CD4-positive, alpha-beta memory T cell (primary cell): ENCODE measurements around the gene TMEM134. TPM values are rescaled to one million over a fixed set of nuclear protein-coding genes. Genes with fewer than 3 reads are reported as not detected.

Experiments
- CTCF ChIA-PET: fragments of 350-600 bp; sonication (Branson Sonifier 250); formaldehyde crosslinking; loops from one replicate; lab custom pipeline; 2021; ENCODE audit warnings: inconsistent platforms; ENCODE audit not compliant: partially characterized antibody; lab: Charles Lee
- POLR2A ChIA-PET: fragments of 350-600 bp; sonication (Branson Sonifier 250); formaldehyde crosslinking; loops from one replicate; lab custom pipeline; 2021; ENCODE audit not compliant: partially characterized antibody; lab: Charles Lee
- DNase-seq, 5 donors: peaks; one replicate each; pipeline versions ENCODE4 v3.0.0 to v3.0.0-alpha.2; 2020 to 2022; ENCODE audit warnings: mixed read lengths in 1 of 5
- H3K27ac ChIP-seq: one replicate; pipeline ENCODE4 v1.7.0; 2013; ENCODE audit warnings: low read depth, low read length
- H3K27me3 ChIP-seq: 2 replicates; pipeline ENCODE4 v1.7.0; 2013; ENCODE audit warnings: mild to moderate bottlenecking, low read length, moderate library complexity; ENCODE audit not compliant: insufficient read depth
- H3K36me3 ChIP-seq: 2 replicates; pipeline ENCODE4 v1.7.0; 2013; ENCODE audit warnings: mild to moderate bottlenecking, low read length, moderate library complexity; ENCODE audit not compliant: insufficient read depth
- H3K4me1 ChIP-seq: 2 replicates; pipeline ENCODE4 v1.7.0; 2013; ENCODE audit warnings: mild to moderate bottlenecking, low read length, moderate library complexity; ENCODE audit not compliant: insufficient read depth
- H3K4me3 ChIP-seq, 2 donors: one replicate each; pipeline ENCODE4 v1.7.0; 2013; ENCODE audit warnings: low read length in 2 of 2, mild to moderate bottlenecking in 1 of 2
- H3K9me3 ChIP-seq, 2 donors: one replicate each; pipeline ENCODE4 v1.7.0; 2013; ENCODE audit warnings: low read length in 2 of 2, control low read depth in 1 of 2; ENCODE audit not compliant: control insufficient read depth in 1 of 2
- H3K27ac Mint-ChIP-seq, 7 donors: one replicate each; pipeline ENCODE4 v1.8.0; 2020 to 2021; ENCODE audit warnings: mixed read lengths in 7 of 7, mild to moderate bottlenecking in 6 of 7, inconsistent platforms in 3 of 7, moderate library complexity in 3 of 7
- H3K27me3 Mint-ChIP-seq, 2 donors: one replicate each; pipeline ENCODE4 v1.8.0; 2020 to 2021; ENCODE audit warnings: mixed read lengths in 2 of 2
- H3K36me3 Mint-ChIP-seq, 2 donors: one replicate each; pipeline ENCODE4 v1.8.0; 2020 to 2021; ENCODE audit warnings: mixed read lengths in 2 of 2, inconsistent platforms in 1 of 2, mild to moderate bottlenecking in 1 of 2
- H3K4me1 Mint-ChIP-seq, 4 donors: one replicate each; pipeline ENCODE4 v1.8.0; 2020 to 2021; ENCODE audit warnings: mixed read lengths in 4 of 4, mild to moderate bottlenecking in 1 of 4
- H3K4me3 Mint-ChIP-seq, 8 donors: one replicate each; pipeline ENCODE4 v1.8.0; 2020 to 2021; ENCODE audit warnings: mixed read lengths in 8 of 8, mild to moderate bottlenecking in 7 of 8, moderate library complexity in 6 of 8, inconsistent platforms in 3 of 8
- H3K9me3 Mint-ChIP-seq, 8 donors: one replicate each; pipeline ENCODE4 v1.8.0; 2020 to 2021; ENCODE audit warnings: mixed read lengths in 8 of 8, mild to moderate bottlenecking in 5 of 8, inconsistent platforms in 3 of 8, moderate library complexity in 1 of 8
- intact Hi-C: fragments of 100-400 bp; cut with micrococcal nuclease; formaldehyde crosslinking; loops from one replicate; pipeline ENCODE4 v1.15.1; 2023
- polyA plus RNA-seq, 2 donors: library from polyadenylated mRNA; unstranded; fragments of 300-500 nt; fragmentation: Illumina TruSeq; gene quantifications; one replicate each; pipeline ENCODE4 v1.2.3, GENCODE V29; 2021
- total RNA-seq, 2 experiments: library from RNA; stranded (reverse); gene quantifications; one replicate each; pipeline ENCODE4 v1.2.3, GENCODE V29; 2021

The TMEM134 gene
- total and polyA plus RNA-seq, 4 experiments from 2014 or later, result 90.1 to 162 (median 126) TPM

GRCh38 chr11:67420147-67420645, 48.9 kb downstream of the TMEM134 start:
- Histone ChIP-seq H3K4me3 (peak overlapping the region in 1 of 2 donors; percentile 69), H3K27me3 (no peaks in the 10 kb centered on the region), H3K4me1 (peaks cover 56% of the 10 kb centered on the region), H3K9me3 (no peaks in the 10 kb centered on the region), H3K27ac (peak overlapping the region; percentile 66), H3K36me3 (no peaks in the 10 kb centered on the region)
- intact Hi-C loops, result no loop called here
- Mint-ChIP-seq H3K36me3 (no peaks in the 10 kb centered on the region), H3K9me3 (no peaks in the 10 kb centered on the region), H3K4me3 (peak overlapping the region; percentile 82 to 88 (median 86)), H3K27ac (peak overlapping the region; percentile 52 to 92 (median 88)), H3K4me1 (peaks cover 29 to 65% (median 48%) of the 10 kb centered on the region in 4 donors), H3K27me3 (no peaks in the 10 kb centered on the region)
- POLR2A ChIA-PET, result interaction anchor here (0.5 to 31.8 kb wide), 17 partner anchors 8 to 85 kb away, joined by 3 to 2262 read pairs (median 6); partner anchors contain the start of genes AIP, CORO1B, PITPNM1 and POLD4
- CTCF ChIA-PET, result interaction anchor here (1.3 to 6.4 kb wide), 4 partner anchors 13 to 48 kb away, joined by 3 to 63 read pairs (median 6); partner anchors contain the start of genes PPP1CA, TBC1D10C and TMEM134
- no peak for DNase-seq

- intact Hi-C loops, result no loop called here
- Histone ChIP-seq H3K9me3 (no peaks in the 10 kb centered on the region), H3K36me3 (no peaks in the 10 kb centered on the region), H3K4me1 (peaks cover 63% of the 10 kb centered on the region), H3K27ac (peak overlapping the region; percentile 32), H3K27me3 (no peaks in the 10 kb centered on the region), H3K4me3 (peak overlapping the region in 1 of 2 donors; percentile 24)
- Mint-ChIP-seq H3K36me3 (no peaks in the 10 kb centered on the region), H3K4me1 (peaks cover 29 to 65% (median 48%) of the 10 kb centered on the region in 4 donors), H3K4me3 (peak overlapping the region; percentile 48 to 88 (median 86)), H3K9me3 (no peaks in the 10 kb centered on the region), H3K27ac (peak overlapping the region; percentile 52 to 92 (median 87)), H3K27me3 (no peaks in the 10 kb centered on the region)
- ChIA-PET CTCF (interaction anchor here (1.3 to 6.4 kb wide), 6 partner anchors 10 to 49 kb away, joined by 3 to 63 read pairs (median 6); partner anchors contain the start of genes PPP1CA, TBC1D10C and TMEM134), POLR2A (interaction anchor here (0.6 to 31.8 kb wide), 19 partner anchors 8 to 86 kb away, joined by 3 to 2262 read pairs (median 10); partner anchors contain the start of genes AIP, CORO1B, PITPNM1 and POLD4)
- DNase-seq, result no peak
These were observed 49.6 kb downstream of the TMEM134 start for GRCh38 chr11:67419325-67420049.

GRCh38 chr11:67418476-67419281, 50.4 kb downstream of the TMEM134 start:
- H3K27ac ChIP-seq, result peak overlapping the region; percentile 32
- Mint-ChIP-seq H3K4me3 (peak overlapping the region; percentile 48 to 87 (median 84)), H3K27me3 (no peaks in the 10 kb centered on the region), H3K4me1 (peaks cover 29 to 68% (median 49%) of the 10 kb centered on the region in 4 donors), H3K27ac (peak overlapping the region; percentile 31 to 92 (median 79)), H3K36me3 (no peaks in the 10 kb centered on the region), H3K9me3 (no peaks in the 10 kb centered on the region)
- DNase-seq, result peak in 3 of 5 donors; percentile 44 to 65 (median 45)
- POLR2A ChIA-PET, result interaction anchor here (0.6 to 31.8 kb wide), 10 partner anchors 13 to 144 kb away, joined by 3 to 2262 read pairs (median 12); partner anchors contain the start of genes AIP, CDK2AP2, POLD4 and PPP1CA
- no peaks in the 10 kb centered on the region for H3K27me3 ChIP-seq
- peaks cover 67% of the 10 kb centered on the region for H3K4me1 ChIP-seq
- CTCF ChIA-PET, result interaction anchor here (1.3 to 6.4 kb wide), 4 partner anchors 10 to 62 kb away, joined by 3 to 63 read pairs (median 6); partner anchors contain the start of genes PPP1CA and TBC1D10C
- H3K9me3 ChIP-seq, result no peaks in the 10 kb centered on the region
- intact Hi-C loops, result no loop called here
- no peaks in the 10 kb centered on the region for H3K36me3 ChIP-seq
- peak overlapping the region in 1 of 2 donors; percentile 24 for H3K4me3 ChIP-seq

- Mint-ChIP-seq H3K27me3 (no peaks in the 10 kb centered on the region), H3K36me3 (no peaks in the 10 kb centered on the region), H3K4me1 (peaks cover 33 to 73% (median 55%) of the 10 kb centered on the region in 4 donors), H3K27ac (peak overlapping the region; percentile 76 to 92 (median 79)), H3K9me3 (peaks cover 0 to 2% (median 0%) of the 10 kb centered on the region in 8 donors), H3K4me3 (peak overlapping the region in 6 of 8 donors; percentile 10 to 98 (median 68))
- DNase-seq, result no peak
- Histone ChIP-seq H3K4me1 (peaks cover 80% of the 10 kb centered on the region), H3K27ac (peak overlapping the region; percentile 53), H3K9me3 (no peaks in the 10 kb centered on the region), H3K27me3 (no peaks in the 10 kb centered on the region), H3K36me3 (no peaks in the 10 kb centered on the region), H3K4me3 (peak overlapping the region in 1 of 2 donors; percentile 3)
- intact Hi-C loops, result loop anchor here (1.0 to 2.0 kb wide), 4 partner anchors 8 to 51 kb away; partner anchors contain the start of genes RPS6KB2 and TMEM134
- ChIA-PET POLR2A (interaction anchor here (0.8 to 31.8 kb wide), 14 partner anchors 14 to 146 kb away, joined by 3 to 2262 read pairs (median 4); partner anchors contain the start of genes AIP, CDK2AP2, CORO1B and POLD4), CTCF (interaction anchor here (0.9 to 6.4 kb wide), 6 partner anchors 10 to 61 kb away, joined by 3 to 63 read pairs (median 5); partner anchors contain the start of genes PPP1CA, PTPRCAP and TBC1D10C)
These were observed 51.6 kb downstream of the TMEM134 start for GRCh38 chr11:67417425-67417824.

- Histone ChIP-seq H3K27ac (peak overlapping the region; percentile 53), H3K4me1 (peaks cover 87% of the 10 kb centered on the region), H3K27me3 (no peaks in the 10 kb centered on the region), H3K9me3 (no peaks in the 10 kb centered on the region), H3K4me3 (peak overlapping the region in 1 of 2 donors; percentile 15), H3K36me3 (no peaks in the 10 kb centered on the region)
- intact Hi-C loops, result loop anchor here (1.0 to 2.0 kb wide), 4 partner anchors 7 to 52 kb away; partner anchors contain the start of genes RPS6KB2 and TMEM134
- Mint-ChIP-seq H3K9me3 (peaks cover 0 to 2% (median 0%) of the 10 kb centered on the region in 8 donors), H3K4me3 (peak overlapping the region; percentile 78 to 98 (median 87)), H3K27ac (peak overlapping the region; percentile 92 to 98 (median 97)), H3K27me3 (no peaks in the 10 kb centered on the region), H3K4me1 (peaks cover 37 to 81% (median 63%) of the 10 kb centered on the region in 4 donors), H3K36me3 (no peaks in the 10 kb centered on the region)
- POLR2A ChIA-PET, result interaction anchor here (0.8 to 31.8 kb wide), 14 partner anchors 15 to 145 kb away, joined by 3 to 2262 read pairs (median 4); partner anchors contain the start of genes AIP, CDK2AP2, CORO1B and POLD4
- peak; percentile 82 to 95 (median 89) for DNase-seq
- CTCF ChIA-PET, result interaction anchor here (0.6 to 6.4 kb wide), 6 partner anchors 9 to 52 kb away, joined by 3 to 63 read pairs (median 4); partner anchors contain the start of genes PPP1CA, PTPRCAP, TBC1D10C and TMEM134
These were observed 52.4 kb downstream of the TMEM134 start for GRCh38 chr11:67416416-67417335.
